CD4-positive, alpha-beta T cell treated with Interleukin-17A for 1 hour (primary cell): Measurements from ENCODE around the gene UMOD.

Experiments
- DNase-seq: peaks from one replicate; pipeline ENCODE4 v3.0.0-alpha.2; 2020

UMOD gene

GRCh38 chr16:20291208-20292206 is 61.0 kb downstream of the UMOD start:
- no peak for DNase-seq

GRCh38 chr16:20289571-20289970 is 62.9 kb downstream of the UMOD start:
- no peak for DNase-seq

- DNase-seq, result no peak
These were observed 66.5 kb downstream of the UMOD start for GRCh38 chr16:20285993-20286499.
